Measurements from ENCODE around the gene PROC.
A peak's percentile ranks its signal among the peaks of the same experiment; 100 is the strongest.

Gene PROC

GRCh38 chr2:127386764-127387654, 31.2 kb upstream of the PROC start:
- Histone ChIP-seq H4K8ac (ENCODE audit: low read depth, low read length) (no peak overlapping the region), H3K36me3 (replicated peaks in 1 of 2; ENCODE audit: control insufficient read depth in 2 of 2, insufficient read depth in 2 of 2, low read length in 2 of 2) (peaks cover 0 to 6% of the 10 kb centered on the region in 2 donors), H3K27me3 (ENCODE audit: control insufficient read depth in 3 of 3, insufficient read depth in 3 of 3, low read depth in 1 of 3, low read length in 3 of 3) (peaks cover 0 to 4% (median 0%) of the 10 kb centered on the region in 3 experiments), H3K14ac (ENCODE audit: low read length) (no peak overlapping the region), H2AFZ (ENCODE audit: low read length) (peak overlapping the region; percentile 97), H4K91ac (ENCODE audit: low read depth, low read length, poor library complexity) (no peak overlapping the region), H2BK120ac (ENCODE audit: low read depth, low read length) (no peak overlapping the region), H3K4me1 (ENCODE audit: control insufficient read depth in 2 of 2, insufficient read depth in 1 of 2, low read depth in 1 of 2, low read length in 2 of 2) (peaks cover 9 to 10% of the 10 kb centered on the region in 2 donors), H3K4me3 (ENCODE audit: low read length in 2 of 2) (peak overlapping the region; percentile 61 to 97), H3K18ac (ENCODE audit: low read length) (peak overlapping the region; percentile 99), H3K79me1 (ENCODE audit: low read depth, low read length) (peaks cover 8% of the 10 kb centered on the region), H3K9ac (ENCODE audit: low read depth, low read length, poor library complexity) (peak overlapping the region; percentile 97), H3K23ac (ENCODE audit: low read depth, low read length, poor library complexity) (peak overlapping the region; percentile 97), H2BK15ac (ENCODE audit: low read length) (peak overlapping the region; percentile 51), H3K4ac (ENCODE audit: low read length) (peak overlapping the region; percentile 42), H3K27ac (replicated peaks; ENCODE audit: low read length) (peak overlapping the region; percentile 95), H2BK5ac (ENCODE audit: low read length) (peak overlapping the region; percentile 96), H3K4me2 (ENCODE audit: insufficient read depth, low read length, poor library complexity, severe bottlenecking) (peak overlapping the region; percentile 71), H2AK5ac (ENCODE audit: low read depth, low read length) (no peak overlapping the region), H2BK12ac (ENCODE audit: low read length) (no peak overlapping the region), H3K9me3 (replicated peaks in 1 of 2; ENCODE audit: control insufficient read depth in 2 of 2, insufficient read depth in 1 of 2, low read depth in 1 of 2, low read length in 2 of 2) (no peaks in the 10 kb centered on the region)
- peak; percentile 80 for DNase-seq (ENCODE audit: low spot score)
- WGBS, 2 donors (ENCODE audit: extremely low coverage in 2 of 2, insufficient read length in 2 of 2, insufficient replicate concordance in 1 of 2) = no CpG with 5 or more reads among the region's 58 CpGs

DNA sequence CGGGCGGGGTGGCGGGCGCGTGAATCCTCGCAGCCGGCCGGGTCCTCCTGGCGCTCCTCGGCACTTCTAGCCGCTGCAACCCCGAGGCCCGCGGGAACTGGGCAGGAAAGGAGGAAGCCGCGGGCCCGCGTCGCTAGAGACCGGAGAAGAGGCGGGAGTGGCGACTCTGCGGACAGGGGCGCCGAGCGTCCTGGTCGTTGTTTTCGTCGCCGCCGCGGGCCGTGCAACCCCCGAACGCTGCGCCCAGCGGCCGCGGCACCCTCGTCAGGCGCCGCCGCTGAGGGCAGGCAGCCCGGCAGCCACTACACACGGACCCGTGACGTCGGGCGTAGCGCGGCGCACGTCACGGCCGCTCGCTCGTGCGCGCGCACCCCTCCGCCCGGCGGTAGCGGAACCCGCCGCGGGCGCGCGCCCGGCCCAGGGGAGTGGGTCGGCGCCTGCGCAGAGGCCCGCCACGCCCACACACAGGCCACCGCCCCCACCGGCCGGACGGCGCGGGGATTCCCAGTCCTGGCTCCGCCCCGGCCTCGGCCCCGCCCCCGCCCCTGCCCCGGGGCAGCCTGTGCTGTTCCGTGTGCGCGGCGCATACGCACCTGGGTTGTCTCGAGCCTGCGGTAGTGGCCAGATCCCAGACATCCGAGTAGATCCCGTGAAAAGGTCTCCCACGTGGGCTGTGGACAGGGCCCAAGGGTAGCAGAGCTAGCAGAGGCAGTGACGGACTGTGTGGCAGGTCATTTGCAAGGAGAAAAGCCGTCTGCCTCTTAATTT, 30.4 kb upstream of the PROC start, which contains the start of gene MAP3K2:
TSS of gene MAP3K2 (minus strand) at position 321 of the 768 bp plus-strand sequence. CDS start 44,846 bp downstream, outside the sequence.
- H3K18ac ChIP-seq (ENCODE audit: low read length) = peak within 1 kb of the TSS; percentile 99
- peaks cover 0 to 4% (median 0%) of the 10 kb centered on the region in 3 experiments for H3K27me3 ChIP-seq (ENCODE audit: control insufficient read depth in 3 of 3, insufficient read depth in 3 of 3, low read depth in 1 of 3, low read length in 3 of 3)
- peak within 1 kb of the TSS; percentile 61 to 97 for H3K4me3 ChIP-seq (ENCODE audit: low read length in 2 of 2)
- WGBS, 2 donors (ENCODE audit: extremely low coverage in 2 of 2, insufficient read length in 2 of 2, insufficient replicate concordance in 1 of 2) = no CpG with 5 or more reads among the region's 100 CpGs
- peak within 1 kb of the TSS; percentile 71 for H3K4me2 ChIP-seq (ENCODE audit: insufficient read depth, low read length, poor library complexity, severe bottlenecking)
- H3K27ac ChIP-seq (replicated peaks; ENCODE audit: low read length) = peak within 1 kb of the TSS; percentile 95
- no peak within 1 kb of the TSS for H2BK120ac ChIP-seq (ENCODE audit: low read depth, low read length)
- H3K9ac ChIP-seq (ENCODE audit: low read depth, low read length, poor library complexity) = peak within 1 kb of the TSS; percentile 97
- peaks cover 0 to 6% of the 10 kb centered on the region in 2 donors for H3K36me3 ChIP-seq (replicated peaks in 1 of 2; ENCODE audit: control insufficient read depth in 2 of 2, insufficient read depth in 2 of 2, low read length in 2 of 2)
- peak within 1 kb of the TSS; percentile 97 for H3K23ac ChIP-seq (ENCODE audit: low read depth, low read length, poor library complexity)
- peak within 1 kb of the TSS; percentile 97 for H3K14ac ChIP-seq (ENCODE audit: low read length)
- H3K4me1 ChIP-seq (ENCODE audit: control insufficient read depth in 2 of 2, insufficient read depth in 1 of 2, low read depth in 1 of 2, low read length in 2 of 2) = peaks cover 9 to 10% of the 10 kb centered on the region in 2 donors
- H2AFZ ChIP-seq (ENCODE audit: low read length) = peak within 1 kb of the TSS; percentile 97
- H2BK5ac ChIP-seq (ENCODE audit: low read length) = peak within 1 kb of the TSS; percentile 96
- peak within 1 kb of the TSS; percentile 51 for H2BK15ac ChIP-seq (ENCODE audit: low read length)
- no peak within 1 kb of the TSS for H2AK5ac ChIP-seq (ENCODE audit: low read depth, low read length)
- peak within 1 kb of the TSS; percentile 57 for H4K8ac ChIP-seq (ENCODE audit: low read depth, low read length)
- no peaks in the 10 kb centered on the region for H3K9me3 ChIP-seq (replicated peaks in 1 of 2; ENCODE audit: control insufficient read depth in 2 of 2, insufficient read depth in 1 of 2, low read depth in 1 of 2, low read length in 2 of 2)
- peak; percentile 93 for DNase-seq (ENCODE audit: low spot score)
- peaks cover 7% of the 10 kb centered on the region for H3K79me1 ChIP-seq (ENCODE audit: low read depth, low read length)
- peak within 1 kb of the TSS; percentile 79 for H2BK12ac ChIP-seq (ENCODE audit: low read length)
- H3K4ac ChIP-seq (ENCODE audit: low read length) = peak within 1 kb of the TSS; percentile 42
- no peak within 1 kb of the TSS for H4K91ac ChIP-seq (ENCODE audit: low read depth, low read length, poor library complexity)

DNA sequence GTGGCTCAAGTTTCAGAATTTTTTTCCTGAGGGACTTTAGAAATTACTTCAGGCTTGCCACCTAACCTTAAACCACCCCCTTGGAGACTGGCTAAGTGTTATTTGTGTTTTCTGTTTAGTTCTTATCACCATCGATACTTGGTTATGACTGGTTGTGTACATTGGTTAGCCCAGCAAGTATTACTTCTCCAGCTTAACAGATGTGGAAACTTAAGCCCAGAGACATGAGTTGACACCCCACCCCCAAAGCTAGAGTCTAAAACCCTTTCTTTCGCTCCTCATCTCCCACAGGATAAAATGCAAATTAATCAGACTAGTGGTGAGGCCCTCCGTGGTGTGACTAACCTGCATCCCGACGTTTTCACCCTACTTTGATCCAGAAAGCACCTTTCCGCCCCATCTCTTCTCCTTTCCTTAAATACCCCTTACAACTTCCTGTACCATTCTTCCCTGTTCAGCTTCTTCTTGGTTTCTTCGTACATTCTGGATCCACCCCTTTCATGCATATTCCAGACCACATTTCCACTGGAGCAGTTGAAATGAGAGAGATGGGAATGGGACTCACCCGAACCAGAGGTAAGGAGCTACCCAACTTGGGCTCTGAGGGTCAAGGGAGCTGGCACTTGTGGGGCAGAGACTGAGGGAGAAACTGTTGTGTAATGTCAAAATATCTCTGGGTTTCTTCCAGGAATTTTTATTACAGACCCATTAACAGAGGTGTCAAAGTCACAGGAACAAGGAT, 29.6 kb upstream of the PROC start:
- Histone ChIP-seq H4K8ac (ENCODE audit: low read depth, low read length) (no peak overlapping the region), H3K23ac (ENCODE audit: low read depth, low read length, poor library complexity) (no peak overlapping the region), H3K4me1 (ENCODE audit: control insufficient read depth in 2 of 2, insufficient read depth in 1 of 2, low read depth in 1 of 2, low read length in 2 of 2) (peaks cover 9 to 10% of the 10 kb centered on the region in 2 donors), H3K27ac (replicated peaks; ENCODE audit: low read length) (no peak overlapping the region), H3K27me3 (ENCODE audit: control insufficient read depth in 3 of 3, insufficient read depth in 3 of 3, low read depth in 1 of 3, low read length in 3 of 3) (peaks cover 0 to 4% (median 0%) of the 10 kb centered on the region in 3 experiments), H3K14ac (ENCODE audit: low read length) (no peak overlapping the region), H3K4me2 (ENCODE audit: insufficient read depth, low read length, poor library complexity, severe bottlenecking) (peak overlapping the region; percentile 55), H3K18ac (ENCODE audit: low read length) (no peak overlapping the region), H2AK5ac (ENCODE audit: low read depth, low read length) (no peak overlapping the region), H3K79me1 (ENCODE audit: low read depth, low read length) (peaks cover 5% of the 10 kb centered on the region), H2BK120ac (ENCODE audit: low read depth, low read length) (no peak overlapping the region), H3K4me3 (ENCODE audit: low read length in 2 of 2) (peak overlapping the region; percentile 61 to 67), H4K91ac (ENCODE audit: low read depth, low read length, poor library complexity) (no peak overlapping the region), H2BK12ac (ENCODE audit: low read length) (no peak overlapping the region), H2BK15ac (ENCODE audit: low read length) (no peak overlapping the region), H3K4ac (ENCODE audit: low read length) (no peak overlapping the region), H2AFZ (ENCODE audit: low read length) (peak overlapping the region; percentile 97), H3K9me3 (replicated peaks in 1 of 2; ENCODE audit: control insufficient read depth in 2 of 2, insufficient read depth in 1 of 2, low read depth in 1 of 2, low read length in 2 of 2) (no peaks in the 10 kb centered on the region), H3K9ac (ENCODE audit: low read depth, low read length, poor library complexity) (no peak overlapping the region), H2BK5ac (ENCODE audit: low read length) (no peak overlapping the region), H3K36me3 (replicated peaks in 1 of 2; ENCODE audit: control insufficient read depth in 2 of 2, insufficient read depth in 2 of 2, low read length in 2 of 2) (peaks cover 0 to 6% of the 10 kb centered on the region in 2 donors)
- no peak for DNase-seq (ENCODE audit: low spot score)
- 100% methylated on average over 1 of the region's 8 CpGs; no CpG with 5 or more reads in 1 of the 2 donors for WGBS, 2 donors (ENCODE audit: extremely low coverage in 2 of 2, insufficient read length in 2 of 2, insufficient replicate concordance in 1 of 2)
